ENCODE measurements around the gene GRIA2.
"Not testable (repeated sequence)": the region's sequence is repeated elsewhere in the genome, so short reads cannot be mapped to it uniquely, and the experiment has no call there.

The GRIA2 gene

DNA sequence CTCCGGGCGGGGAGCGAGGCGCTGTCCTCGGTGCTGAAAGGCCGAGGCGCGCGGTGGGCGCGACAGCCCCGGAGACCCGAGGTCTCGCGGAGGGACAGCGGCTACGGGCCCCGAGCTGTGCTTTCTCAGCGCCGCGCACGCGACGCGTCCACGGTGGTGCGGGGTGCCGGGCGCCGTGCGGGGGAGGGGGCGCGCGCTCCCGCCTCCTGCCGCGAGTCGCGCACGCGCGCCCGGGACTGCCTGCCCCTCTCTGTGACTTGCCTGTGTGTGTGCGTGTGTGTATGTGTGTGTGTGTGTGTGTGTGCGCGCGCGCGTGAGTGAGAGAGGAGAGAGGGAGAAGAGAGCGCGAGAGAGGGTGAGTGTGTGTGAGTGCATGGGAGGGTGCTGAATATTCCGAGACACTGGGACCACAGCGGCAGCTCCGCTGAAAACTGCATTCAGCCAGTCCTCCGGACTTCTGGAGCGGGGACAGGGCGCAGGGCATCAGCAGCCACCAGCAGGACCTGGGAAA, at the start of gene GRIA2:
GRIA2 (plus strand) TSS at position 358 of the 511 bp plus-strand sequence. CDS start 315 bp downstream, outside the sequence.
- DNase-seq (ENCODE audit: low read depth, low spot score), result peak; percentile 35
- TF ChIP-seq YY1 (IDR thresholded peaks at IDR 0.05; ENCODE audit: insufficient read depth, insufficient read length) (no peak), ZNF274 (IDR thresholded peaks at IDR 0.05; ENCODE audit: low read depth, low read length) (no peak), SUZ12 (IDR thresholded peaks at IDR 0.05; ENCODE audit: extremely low read depth, insufficient read depth, insufficient read length) (peak; percentile 71)
- Histone ChIP-seq H3K9me3 (ENCODE audit: insufficient read depth, low read length) (no peaks in the 10 kb centered on the region), H3K4me1 (ENCODE audit: insufficient read depth, insufficient read length) (no peaks in the 10 kb centered on the region), H3K4me3 (ENCODE audit: insufficient read length, low read depth) (peak within 1 kb of the TSS; percentile 50), H3K9ac (ENCODE audit: insufficient read length, low read depth) (peak within 1 kb of the TSS; percentile 26), H3K27me3 (ENCODE audit: insufficient read depth, insufficient read length) (peaks cover 47% of the 10 kb centered on the region), H3K36me3 (ENCODE audit: insufficient read depth, insufficient read length, low read length) (no peaks in the 10 kb centered on the region)

DNA sequence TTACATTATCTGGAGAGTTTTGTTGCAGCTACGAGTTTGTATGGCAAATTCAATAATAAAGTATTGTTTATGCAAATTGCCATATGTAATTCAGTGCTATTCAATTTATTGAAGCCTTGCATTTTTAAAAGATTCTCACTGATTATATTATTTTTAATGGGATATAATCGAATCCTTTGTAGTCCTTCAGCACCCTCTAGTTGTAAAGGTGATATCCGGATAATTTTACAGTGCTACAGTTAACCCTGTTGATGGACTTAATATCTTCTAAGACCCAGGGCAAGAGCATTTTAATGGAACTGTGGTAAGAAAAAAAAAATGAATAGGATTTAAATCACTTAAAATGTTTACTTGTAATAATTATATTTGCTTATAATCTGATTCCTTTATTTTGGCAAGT, 48.5 kb upstream of the GRIA2 start:
- DNase-seq (ENCODE audit: low read depth, low spot score), result no peak
- no peak for TF ChIP-seq SUZ12 (IDR thresholded peaks at IDR 0.05; ENCODE audit: extremely low read depth, insufficient read depth, insufficient read length)
- no peak for TF ChIP-seq ZNF274 (IDR thresholded peaks at IDR 0.05; ENCODE audit: low read depth, low read length)
- TF ChIP-seq YY1 (IDR thresholded peaks at IDR 0.05; ENCODE audit: insufficient read depth, insufficient read length), result no peak
- Histone ChIP-seq H3K27me3 (ENCODE audit: insufficient read depth, insufficient read length) (no peaks in the 10 kb centered on the region), H3K4me3 (ENCODE audit: insufficient read length, low read depth) (no peak overlapping the region), H3K9me3 (ENCODE audit: insufficient read depth, low read length) (no peaks in the 10 kb centered on the region), H3K4me1 (ENCODE audit: insufficient read depth, insufficient read length) (no peaks in the 10 kb centered on the region), H3K9ac (ENCODE audit: insufficient read length, low read depth) (no peak overlapping the region), H3K36me3 (ENCODE audit: insufficient read depth, insufficient read length, low read length) (no peaks in the 10 kb centered on the region)

DNA sequence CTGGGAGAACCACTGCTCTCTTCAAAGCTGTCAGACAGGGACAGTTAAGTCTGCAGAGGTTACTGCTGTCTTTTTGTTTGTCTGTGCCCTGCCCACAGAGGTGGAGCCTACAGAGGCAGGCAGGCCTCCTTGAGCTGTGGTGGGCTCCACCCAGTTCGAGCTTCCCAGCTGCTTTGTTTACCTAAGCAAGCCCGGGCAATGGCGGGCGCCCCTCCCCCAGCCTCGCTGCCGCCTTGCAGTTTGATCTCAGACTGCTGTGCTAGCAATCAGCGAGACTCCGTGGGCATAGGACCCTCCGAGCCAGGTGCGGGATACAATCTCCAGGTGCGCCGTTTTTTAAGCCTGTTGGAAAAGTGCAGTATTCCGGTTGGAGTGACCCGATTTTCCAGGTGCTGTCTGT, 40.3 kb upstream of the GRIA2 start:
- not testable (repeated sequence) for H3K27me3 ChIP-seq (ENCODE audit: insufficient read depth, insufficient read length); H3K4me1 ChIP-seq (ENCODE audit: insufficient read depth, insufficient read length); H3K9me3 ChIP-seq (ENCODE audit: insufficient read depth, low read length); H3K9ac ChIP-seq (ENCODE audit: insufficient read length, low read depth); DNase-seq (ENCODE audit: low read depth, low spot score); H3K4me3 ChIP-seq (ENCODE audit: insufficient read length, low read depth); H3K36me3 ChIP-seq (ENCODE audit: insufficient read depth, insufficient read length, low read length)

DNA sequence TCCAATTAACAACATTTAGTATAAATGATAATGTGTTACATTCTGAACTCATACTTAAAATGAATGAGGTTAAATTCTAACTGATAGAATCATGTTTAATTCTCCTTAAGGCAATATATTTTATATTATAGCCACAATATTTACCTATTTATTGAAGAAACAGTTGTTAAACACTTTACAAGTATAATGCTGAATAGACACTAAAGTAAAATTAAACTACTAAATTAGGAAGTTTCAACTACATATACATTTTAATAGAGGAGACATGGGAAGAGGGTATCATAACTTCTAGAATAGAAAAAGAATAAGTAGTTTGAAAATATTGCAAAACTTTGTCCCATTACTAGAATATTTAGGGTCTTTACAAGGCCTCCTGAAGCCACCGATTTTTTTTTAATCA, 36.2 kb upstream of the GRIA2 start:
- H3K36me3 ChIP-seq (ENCODE audit: insufficient read depth, insufficient read length, low read length), result no peaks in the 10 kb centered on the region
- TF ChIP-seq ZNF274 (IDR thresholded peaks at IDR 0.05; ENCODE audit: low read depth, low read length) (no peak), YY1 (IDR thresholded peaks at IDR 0.05; ENCODE audit: insufficient read depth, insufficient read length) (no peak), SUZ12 (IDR thresholded peaks at IDR 0.05; ENCODE audit: extremely low read depth, insufficient read depth, insufficient read length) (no peak)
- no peak for DNase-seq (ENCODE audit: low read depth, low spot score)
- H3K9ac ChIP-seq (ENCODE audit: insufficient read length, low read depth), result no peak overlapping the region
- H3K4me1 ChIP-seq (ENCODE audit: insufficient read depth, insufficient read length), result no peaks in the 10 kb centered on the region
- H3K9me3 ChIP-seq (ENCODE audit: insufficient read depth, low read length), result no peaks in the 10 kb centered on the region
- no peaks in the 10 kb centered on the region for H3K27me3 ChIP-seq (ENCODE audit: insufficient read depth, insufficient read length)
- no peak overlapping the region for H3K4me3 ChIP-seq (ENCODE audit: insufficient read length, low read depth)

DNA sequence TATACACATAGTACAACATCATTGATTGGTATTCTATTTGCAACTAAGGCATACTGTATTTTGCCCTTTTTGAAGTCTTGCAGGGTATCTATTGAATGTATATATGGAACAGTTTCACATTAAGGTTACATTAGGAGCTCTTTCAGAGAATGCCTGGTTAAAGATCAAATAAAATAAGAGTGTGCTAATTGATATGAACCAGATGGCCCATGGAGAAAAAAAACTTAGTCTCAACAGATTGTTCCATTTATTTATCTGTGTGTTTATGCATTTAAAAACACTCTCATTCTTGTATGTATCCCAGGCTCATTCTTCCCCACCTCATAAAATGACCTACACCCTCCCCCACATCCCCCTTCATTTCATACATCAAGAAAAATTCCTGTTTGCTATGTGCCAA, 35.2 kb upstream of the GRIA2 start:
- Histone ChIP-seq H3K9ac (ENCODE audit: insufficient read length, low read depth) (no peak overlapping the region), H3K36me3 (ENCODE audit: insufficient read depth, insufficient read length, low read length) (no peaks in the 10 kb centered on the region), H3K4me1 (ENCODE audit: insufficient read depth, insufficient read length) (no peaks in the 10 kb centered on the region), H3K27me3 (ENCODE audit: insufficient read depth, insufficient read length) (no peaks in the 10 kb centered on the region), H3K9me3 (ENCODE audit: insufficient read depth, low read length) (no peaks in the 10 kb centered on the region), H3K4me3 (ENCODE audit: insufficient read length, low read depth) (no peak overlapping the region)
- TF ChIP-seq SUZ12 (IDR thresholded peaks at IDR 0.05; ENCODE audit: extremely low read depth, insufficient read depth, insufficient read length) (no peak), ZNF274 (IDR thresholded peaks at IDR 0.05; ENCODE audit: low read depth, low read length) (no peak), YY1 (IDR thresholded peaks at IDR 0.05; ENCODE audit: insufficient read depth, insufficient read length) (no peak)
- DNase-seq (ENCODE audit: low read depth, low spot score), result no peak

DNA sequence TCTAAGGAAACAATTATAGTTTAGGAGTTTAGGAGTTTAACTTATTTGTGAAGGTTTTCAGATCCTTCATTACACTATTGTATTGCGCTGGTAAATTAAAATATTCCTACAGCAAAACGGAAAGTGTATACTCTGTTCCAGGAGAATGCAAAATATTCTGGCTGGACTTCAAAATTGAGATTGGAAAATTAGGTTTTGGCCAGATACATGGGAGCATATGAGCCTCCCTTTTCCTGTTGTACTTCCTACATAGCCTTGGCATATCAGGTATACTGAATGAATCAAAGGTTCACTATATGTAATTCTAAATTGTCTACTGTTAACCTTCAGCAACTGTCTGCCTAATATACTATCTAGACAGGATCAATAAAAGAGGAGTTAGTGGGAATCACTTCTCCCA, 25.2 kb upstream of the GRIA2 start:
- H3K4me3 ChIP-seq (ENCODE audit: insufficient read length, low read depth), result no peak overlapping the region
- no peaks in the 10 kb centered on the region for H3K9me3 ChIP-seq (ENCODE audit: insufficient read depth, low read length)
- no peaks in the 10 kb centered on the region for H3K27me3 ChIP-seq (ENCODE audit: insufficient read depth, insufficient read length)
- no peaks in the 10 kb centered on the region for H3K36me3 ChIP-seq (ENCODE audit: insufficient read depth, insufficient read length, low read length)
- no peak overlapping the region for H3K9ac ChIP-seq (ENCODE audit: insufficient read length, low read depth)
- no peak for DNase-seq (ENCODE audit: low read depth, low spot score)
- H3K4me1 ChIP-seq (ENCODE audit: insufficient read depth, insufficient read length), result no peaks in the 10 kb centered on the region
- TF ChIP-seq YY1 (IDR thresholded peaks at IDR 0.05; ENCODE audit: insufficient read depth, insufficient read length) (no peak), SUZ12 (IDR thresholded peaks at IDR 0.05; ENCODE audit: extremely low read depth, insufficient read depth, insufficient read length) (no peak), ZNF274 (IDR thresholded peaks at IDR 0.05; ENCODE audit: low read depth, low read length) (no peak)

DNA sequence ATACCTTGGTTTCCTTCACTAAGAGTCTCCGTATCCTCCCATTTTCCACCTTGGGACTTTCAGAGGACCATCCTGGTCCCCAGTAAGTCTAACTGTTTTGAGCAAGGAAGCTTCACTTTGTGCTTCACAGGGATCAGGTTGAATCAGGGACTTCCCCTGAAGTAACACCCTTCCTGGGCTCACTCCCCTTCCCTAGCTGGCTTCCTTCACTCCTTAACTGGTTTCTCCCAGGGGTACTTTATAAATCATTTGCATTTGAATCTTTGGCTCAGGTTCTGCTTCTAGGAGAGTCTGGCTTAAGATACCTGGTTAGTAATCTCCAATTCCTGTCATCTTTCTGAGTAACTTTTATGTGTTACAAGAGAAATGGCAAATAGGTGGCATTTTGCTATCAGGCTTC, 24.5 kb upstream of the GRIA2 start:
- H3K4me1 ChIP-seq (ENCODE audit: insufficient read depth, insufficient read length), result no peaks in the 10 kb centered on the region
- no peak overlapping the region for H3K4me3 ChIP-seq (ENCODE audit: insufficient read length, low read depth)
- H3K27me3 ChIP-seq (ENCODE audit: insufficient read depth, insufficient read length), result no peaks in the 10 kb centered on the region
- no peak for DNase-seq (ENCODE audit: low read depth, low spot score)
- no peaks in the 10 kb centered on the region for H3K9me3 ChIP-seq (ENCODE audit: insufficient read depth, low read length)
- H3K9ac ChIP-seq (ENCODE audit: insufficient read length, low read depth), result no peak overlapping the region
- TF ChIP-seq ZNF274 (IDR thresholded peaks at IDR 0.05; ENCODE audit: low read depth, low read length) (no peak), SUZ12 (IDR thresholded peaks at IDR 0.05; ENCODE audit: extremely low read depth, insufficient read depth, insufficient read length) (no peak), YY1 (IDR thresholded peaks at IDR 0.05; ENCODE audit: insufficient read depth, insufficient read length) (no peak)
- no peaks in the 10 kb centered on the region for H3K36me3 ChIP-seq (ENCODE audit: insufficient read depth, insufficient read length, low read length)

Data from NT2/D1 (cell line).